DND-41 (cell line): ENCODE measurements around the gene CTU2.

ENCODE experiments used
- ATAC-seq: fragments of 200-7000 bp; cut with Tn5 transposase; 3 replicates; pipeline ENCODE4 v1.9.1; 2021; ENCODE audit warnings: low read depth; ENCODE audit not compliant: insufficient read depth
- DNase-seq: peaks from one replicate; pipeline ENCODE4 v3.0.0-alpha.2; 2020
- H2AFZ ChIP-seq: 2 replicates; pipeline ENCODE4 v1.6.0; 2012; ENCODE audit warnings: low read depth, low read length
- H3K27ac ChIP-seq: 2 replicates; pipeline ENCODE4 v1.5.1; 2012; ENCODE audit warnings: low read length, inconsistent platforms
- H3K27me3 ChIP-seq: fragments of 200-600 bp; sonication (generic); 2 replicates; pipeline ENCODE4 v1.6.0; 2012; ENCODE audit warnings: low read length, mild to moderate bottlenecking, inconsistent platforms; ENCODE audit not compliant: insufficient read depth, poor library complexity
- H3K36me3 ChIP-seq: 2 replicates; pipeline ENCODE4 v1.5.1; 2012; ENCODE audit warnings: low read length, inconsistent platforms; ENCODE audit not compliant: insufficient read depth
- H3K4me1 ChIP-seq: 2 replicates; pipeline ENCODE4 v1.5.1; 2012; ENCODE audit warnings: mild to moderate bottlenecking, low read length; ENCODE audit not compliant: insufficient read depth
- H3K4me2 ChIP-seq: 2 replicates; pipeline ENCODE4 v1.6.0; 2012; ENCODE audit warnings: mild to moderate bottlenecking, moderate library complexity, low read length, inconsistent platforms; ENCODE audit not compliant: insufficient read depth
- H3K4me3 ChIP-seq, 2 experiments: fragments of 200-600 bp in 1 of 2; shearing (Covaris generic) in 1 of 2; 2 replicates each; pipeline ENCODE4 v1.5.1; 2012 to 2016; ENCODE audit warnings: inconsistent platforms in 2 of 2, low read length in 2 of 2, mild to moderate bottlenecking in 2 of 2, low read depth in 1 of 2, moderate library complexity in 1 of 2
- H3K79me2 ChIP-seq: 2 replicates; pipeline ENCODE4 v1.6.0; 2012; ENCODE audit warnings: low read length, inconsistent platforms; ENCODE audit not compliant: insufficient read depth
- H3K9ac ChIP-seq: 2 replicates; pipeline ENCODE4 v1.6.0; 2012; ENCODE audit warnings: low read depth, mild to moderate bottlenecking, inconsistent platforms, low read length, moderate library complexity
- H3K9me3 ChIP-seq: 2 replicates; pipeline ENCODE4 v1.5.1; 2012; ENCODE audit warnings: low read length, moderate library complexity, mild to moderate bottlenecking, inconsistent platforms; ENCODE audit not compliant: insufficient read depth, severe bottlenecking
- H4K20me1 ChIP-seq: 2 replicates; pipeline ENCODE4 v1.6.0; 2012; ENCODE audit warnings: low read length; ENCODE audit not compliant: insufficient read depth
- CTCF ChIP-seq: IDR thresholded peaks from 2 replicates; pipeline ENCODE4 v1.5.1; 2012; ENCODE audit warnings: borderline replicate concordance, low read length, moderate library complexity, mild to moderate bottlenecking; ENCODE audit not compliant: poor library complexity, severe bottlenecking; ENCODE audit errors: extremely low read depth
- EZH2 ChIP-seq: IDR thresholded peaks from 3 replicates; pipeline ENCODE4 v1.6.1; 2012; ENCODE audit warnings: borderline replicate concordance, low read depth, mild to moderate bottlenecking, moderate library complexity, low read length, inconsistent platforms; ENCODE audit not compliant: severe bottlenecking

CTU2 gene

DNA sequence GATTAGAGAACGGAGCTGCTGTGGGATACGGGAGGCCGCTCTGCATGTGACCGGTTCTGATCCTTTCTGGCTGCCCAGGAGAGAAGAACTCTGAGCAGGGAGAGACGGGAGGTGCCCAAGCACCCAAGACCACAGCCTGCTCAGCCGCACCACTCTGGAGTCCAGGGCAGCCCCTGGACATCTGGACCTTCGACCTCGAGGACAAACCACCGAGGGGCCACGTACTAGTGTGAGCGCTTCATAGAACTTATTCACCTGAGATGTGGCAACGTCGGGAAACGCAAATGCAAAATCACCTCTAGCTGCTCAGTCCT, 6.0 kb upstream of the CTU2 start:
- Histone ChIP-seq H3K9ac (peak overlapping the region; percentile 78), H3K27ac (peak overlapping the region; percentile 71), H4K20me1 (peaks cover 34% of the 10 kb centered on the region)

DNA sequence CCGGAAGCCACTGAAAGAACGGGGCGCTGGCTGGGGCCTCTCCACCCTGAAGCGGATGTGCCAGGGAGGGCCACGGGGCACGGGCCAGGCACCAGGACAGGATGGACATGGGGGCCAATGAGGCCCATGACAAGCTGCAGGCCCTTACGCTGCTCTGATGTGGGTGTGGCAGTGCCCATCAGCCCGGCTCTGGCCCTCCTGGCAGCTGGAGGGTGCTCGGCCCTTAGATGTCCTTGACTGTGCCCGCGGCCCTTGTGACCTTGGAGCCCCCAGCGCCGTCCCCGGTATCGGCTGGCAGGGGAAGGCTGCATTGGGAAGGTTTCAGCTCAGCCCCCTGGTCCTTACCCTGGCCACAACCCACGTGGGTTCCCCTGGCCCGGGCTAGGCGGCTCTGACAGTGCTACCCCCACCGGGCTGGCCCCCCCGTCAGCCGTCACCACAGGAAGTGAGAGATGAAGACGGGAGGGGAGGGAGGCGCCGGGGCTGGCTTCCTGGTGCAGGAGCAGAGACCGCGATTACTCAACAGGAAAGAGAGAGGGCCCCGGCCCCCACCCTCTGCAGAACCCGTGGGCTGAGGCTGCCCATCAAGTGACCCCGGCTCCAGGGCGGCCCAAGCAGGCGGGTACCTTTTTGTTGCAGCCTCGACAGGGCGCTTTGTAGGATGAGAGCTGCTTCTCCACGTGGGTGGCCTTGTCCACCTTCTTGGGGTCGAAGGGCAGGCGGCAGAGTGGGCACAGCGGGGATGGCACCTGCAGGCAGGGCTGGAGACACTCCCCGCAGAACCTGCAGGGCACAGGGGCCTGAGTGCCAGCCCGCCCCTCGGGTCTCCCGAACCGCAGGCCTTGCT, 5.4 kb upstream of the CTU2 start:
- H3K4me1 ChIP-seq, result peaks cover 58% of the 10 kb centered on the region
- H3K79me2 ChIP-seq, result peaks cover 59% of the 10 kb centered on the region
- H4K20me1 ChIP-seq, result peaks cover 36% of the 10 kb centered on the region
- no peaks in the 10 kb centered on the region for H3K27me3 ChIP-seq
- DNase-seq, result peak; percentile 96
- H3K4me3 ChIP-seq, result peak overlapping the region; percentile 16 to 60; a peak in 3 of 4 replicates
- H3K9me3 ChIP-seq, result no peaks in the 10 kb centered on the region
- H3K27ac ChIP-seq, result peak overlapping the region; percentile 98
- H3K9ac ChIP-seq, result peak overlapping the region; percentile 78
- H3K36me3 ChIP-seq, result peaks cover 57% of the 10 kb centered on the region
- TF ChIP-seq EZH2, result no peak
- H2AFZ ChIP-seq, result peak overlapping the region; percentile 75
- peak overlapping the region; percentile 100 for H3K4me2 ChIP-seq
- peak; percentile 84 for ATAC-seq

More for the DNA sequence above, 6.0 kb upstream of the CTU2 start:
- Histone ChIP-seq H3K4me3 (0 out of 4 replicates have a peak overlapping the region, but pooled peaks of 1 of the 2 experiments have one; percentile 60), H2AFZ (no peak overlapping the region), H3K36me3 (peaks cover 58% of the 10 kb centered on the region), H3K4me2 (peak overlapping the region; percentile 100), H3K79me2 (peaks cover 53% of the 10 kb centered on the region), H3K27me3 (no peaks in the 10 kb centered on the region), H3K9me3 (no peaks in the 10 kb centered on the region), H3K4me1 (peaks cover 54% of the 10 kb centered on the region)
- DNase-seq, result no peak
- TF ChIP-seq CTCF (no peak), EZH2 (no peak)
- ATAC-seq, result no peak

DNA sequence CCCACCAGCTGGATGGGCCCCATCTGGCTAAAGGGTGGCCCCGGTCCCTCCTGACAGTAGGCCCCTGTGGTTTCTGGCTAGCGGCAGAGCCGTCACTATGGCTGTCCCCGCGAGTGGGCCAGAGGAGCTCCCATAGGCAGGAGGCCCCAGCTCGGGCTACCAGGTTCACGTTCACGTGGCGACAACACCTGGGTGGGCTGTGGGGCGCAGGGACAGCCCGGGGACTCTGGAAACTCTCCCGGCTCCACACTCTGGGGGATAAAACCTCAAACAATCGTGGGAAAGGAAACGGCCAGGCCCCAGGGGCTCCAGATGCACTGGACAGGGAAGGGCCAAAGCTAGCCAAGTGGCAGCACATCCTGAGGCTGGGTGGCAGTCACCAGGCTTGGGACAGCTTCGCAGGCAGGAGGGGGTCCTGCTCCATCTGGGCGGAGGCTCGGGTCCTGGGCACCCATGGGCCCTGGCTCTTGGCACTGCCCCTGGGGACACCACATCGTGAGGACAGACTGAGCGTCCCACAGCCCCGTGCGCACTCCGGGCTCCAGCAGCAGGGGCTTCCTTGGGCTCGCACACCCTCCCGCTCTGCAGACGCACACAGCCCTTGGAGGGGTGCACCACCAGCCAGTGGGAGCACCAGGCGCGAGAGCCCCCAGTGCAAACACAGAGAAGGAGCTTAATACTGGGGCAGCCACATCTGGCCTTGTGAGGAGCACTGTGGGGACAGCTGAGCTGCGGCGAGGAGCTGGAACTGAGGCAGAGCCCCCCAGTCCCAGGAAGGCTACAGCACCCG, 4.5 kb upstream of the CTU2 start:
- H3K36me3 ChIP-seq, result peaks cover 50% of the 10 kb centered on the region
- peaks cover 61% of the 10 kb centered on the region for H3K4me1 ChIP-seq
- H3K79me2 ChIP-seq, result peaks cover 66% of the 10 kb centered on the region
- peak overlapping the region; percentile 100 for H3K4me2 ChIP-seq
- no peaks in the 10 kb centered on the region for H3K9me3 ChIP-seq
- H4K20me1 ChIP-seq, result peaks cover 33% of the 10 kb centered on the region
- no peaks in the 10 kb centered on the region for H3K27me3 ChIP-seq
- DNase-seq, result no peak
- no peak for ATAC-seq
- H3K27ac ChIP-seq, result peak overlapping the region; percentile 98
- peak overlapping the region; percentile 78 for H3K9ac ChIP-seq
- peak overlapping the region in 1 of 2 experiments; percentile 60; a peak in 2 of 4 replicates for H3K4me3 ChIP-seq
- H2AFZ ChIP-seq, result no peak overlapping the region
- TF ChIP-seq CTCF (no peak), EZH2 (no peak)
